ENCODE results near the gene IMMP1L.

- TF ChIP-seq EZH2 (IDR thresholded peaks at IDR 0.05; ENCODE audit: low read length): no peak
- TF ChIP-seq CTCF (optimal IDR thresholded peaks at IDR 0.05 in 1 of 3, IDR thresholded peaks at IDR 0.05 in 1 of 3, conservative IDR thresholded peaks at IDR 0.05 in 1 of 3; ENCODE audit: extremely low read depth in 1 of 3, insufficient read depth in 2 of 3, low read length in 3 of 3): no peak
Observed at GRCh38 chr11:31445621-31446020, 63.8 kb downstream of the IMMP1L start.
